Mucosa of rectum (tissue), 2 donors: ENCODE measurements around the gene RTKN2.

Experiments used
- H3K27ac ChIP-seq, 2 donors: one replicate each; pipeline ENCODE4 v1.7.0; 2013; ENCODE audit warnings: inconsistent platforms in 2 of 2, low read depth in 2 of 2, low read length in 2 of 2
- H3K27me3 ChIP-seq, 2 donors: one replicate each; pipeline ENCODE4 v1.7.0; 2013; ENCODE audit warnings: low read length in 2 of 2; ENCODE audit not compliant: control insufficient read depth in 2 of 2, insufficient read depth in 2 of 2
- H3K36me3 ChIP-seq, 2 donors: one replicate each; pipeline ENCODE4 v1.7.0; 2013; ENCODE audit warnings: low read length in 2 of 2; ENCODE audit not compliant: control insufficient read depth in 2 of 2, insufficient read depth in 2 of 2
- H3K4me1 ChIP-seq, 2 donors: one replicate each; pipeline ENCODE4 v1.7.0; 2013; ENCODE audit warnings: low read length in 2 of 2, mild to moderate bottlenecking in 1 of 2; ENCODE audit not compliant: control insufficient read depth in 2 of 2, insufficient read depth in 2 of 2
- H3K4me3 ChIP-seq, 2 donors: one replicate each; pipeline ENCODE4 v1.7.0; 2013; ENCODE audit warnings: low read length in 2 of 2
- H3K9ac ChIP-seq, 2 donors: one replicate each; pipeline ENCODE4 v1.7.0; 2013; ENCODE audit warnings: low read length in 2 of 2, low read depth in 1 of 2, mild to moderate bottlenecking in 1 of 2
- H3K9me3 ChIP-seq, 2 donors: one replicate each; pipeline ENCODE4 v1.7.0; 2013; ENCODE audit warnings: low read length in 2 of 2; ENCODE audit not compliant: control insufficient read depth in 2 of 2
- donor health status: healthy.
- donor health status: Normal muscosa, but diverticular disease.

The RTKN2 gene

GRCh38 chr10:62148155-62148554 lies 120.5 kb downstream of the RTKN2 start:
- Histone ChIP-seq H3K27ac (no peak overlapping the region), H3K27me3 (no peaks in the 10 kb centered on the region), H3K36me3 (no peaks in the 10 kb centered on the region)

DNA sequence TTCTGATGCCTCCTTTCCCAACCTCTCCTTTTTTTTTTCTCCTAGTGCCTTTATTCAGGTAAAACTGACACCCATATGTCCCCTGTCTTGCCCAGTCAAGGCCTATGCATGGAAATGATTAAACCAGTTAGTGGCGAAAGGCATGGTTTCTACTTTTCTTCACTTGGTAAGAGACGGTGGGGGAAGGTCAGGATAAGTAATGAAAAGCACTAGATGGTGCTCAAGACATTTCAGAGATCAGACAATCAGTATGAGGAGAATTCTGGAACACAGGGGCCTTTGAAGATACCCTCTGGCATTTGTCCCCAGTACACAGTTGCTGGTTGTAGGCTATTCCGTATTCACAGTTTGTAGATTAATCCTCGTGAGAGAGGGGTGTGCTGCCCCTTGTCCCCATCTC lies 121.2 kb downstream of the RTKN2 start:
- no peaks in the 10 kb centered on the region for H3K27me3 ChIP-seq
- no peak overlapping the region for H3K9ac ChIP-seq
- H3K4me3 ChIP-seq = no peak overlapping the region
- H3K9me3 ChIP-seq = no peaks in the 10 kb centered on the region
- H3K27ac ChIP-seq = no peak overlapping the region
- H3K36me3 ChIP-seq = no peaks in the 10 kb centered on the region
- H3K4me1 ChIP-seq = no peaks in the 10 kb centered on the region

More at GRCh38 chr10:62148155-62148554, 120.5 kb downstream of the RTKN2 start:
- Histone ChIP-seq H3K4me3 (no peak overlapping the region), H3K9ac (no peak overlapping the region), H3K4me1 (no peaks in the 10 kb centered on the region), H3K9me3 (no peaks in the 10 kb centered on the region)

DNA sequence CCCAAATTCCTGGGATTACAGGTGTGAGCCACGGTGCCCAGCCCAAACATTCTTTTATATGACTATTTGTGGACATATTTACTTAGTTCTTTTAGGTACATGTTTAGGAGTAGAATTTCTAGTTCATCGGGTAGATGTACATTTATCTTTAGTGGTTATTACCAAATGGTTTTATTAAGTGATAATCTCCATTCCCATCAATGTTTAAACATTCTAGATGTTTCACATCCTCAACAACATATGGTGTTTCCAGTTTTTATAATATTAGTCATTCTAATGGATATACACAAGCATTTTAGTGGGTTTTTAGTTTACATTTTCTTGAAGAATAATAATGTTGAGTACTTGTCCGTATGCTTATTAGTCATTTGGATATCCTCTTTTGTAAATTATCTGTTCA lies 131.7 kb downstream of the RTKN2 start:
- H3K36me3 ChIP-seq = no peaks in the 10 kb centered on the region
- H3K9ac ChIP-seq = no peak overlapping the region
- no peak overlapping the region for H3K27ac ChIP-seq
- no peaks in the 10 kb centered on the region for H3K9me3 ChIP-seq
- H3K27me3 ChIP-seq = no peaks in the 10 kb centered on the region
- H3K4me1 ChIP-seq = no peaks in the 10 kb centered on the region
- no peak overlapping the region for H3K4me3 ChIP-seq

GRCh38 chr10:62133618-62134017 lies 135.0 kb downstream of the RTKN2 start:
- H3K4me3 ChIP-seq = no peak overlapping the region
- no peaks in the 10 kb centered on the region for H3K27me3 ChIP-seq
- no peaks in the 10 kb centered on the region for H3K4me1 ChIP-seq
- H3K9me3 ChIP-seq = no peaks in the 10 kb centered on the region
- no peaks in the 10 kb centered on the region for H3K36me3 ChIP-seq
- no peak overlapping the region for H3K27ac ChIP-seq
- H3K9ac ChIP-seq = no peak overlapping the region
